GM21619 (cell line): Measurements from ENCODE around the gene ABHD17B.
"Not testable (repeated sequence)": the region's sequence is repeated elsewhere in the genome, so short reads cannot be mapped to it uniquely, and the experiment has no call there.

ENCODE experiments used
- ATAC-seq: cut with Tn5 transposase; IDR thresholded peaks from one replicate; pipeline ENCODE4 v1.9.1; 2021; ENCODE audit not compliant: unreplicated experiment

Gene ABHD17B

GRCh38 chr9:71916834-71917534 is 6.0 kb upstream of the ABHD17B start:
- peak; percentile 72 for ATAC-seq

DNA sequence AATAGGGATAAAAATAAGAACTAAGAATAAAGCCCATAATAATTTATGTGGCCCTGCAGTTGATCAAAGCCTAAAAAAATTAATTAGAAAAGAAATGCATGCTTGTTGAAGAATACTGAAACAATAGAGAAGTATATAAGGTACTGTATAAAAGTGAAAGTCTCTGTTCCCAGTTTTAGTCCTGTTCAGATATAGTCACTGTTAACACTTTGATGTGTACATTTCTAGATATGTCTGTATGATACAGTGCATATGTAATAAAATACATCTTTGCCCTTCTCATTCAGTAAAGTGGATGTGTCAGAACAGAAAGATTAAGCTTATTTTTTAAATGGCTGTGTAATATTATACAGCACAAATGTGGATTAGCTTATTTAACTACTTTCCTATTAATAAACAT is 4.5 kb upstream of the ABHD17B start:
- no peak for ATAC-seq

DNA sequence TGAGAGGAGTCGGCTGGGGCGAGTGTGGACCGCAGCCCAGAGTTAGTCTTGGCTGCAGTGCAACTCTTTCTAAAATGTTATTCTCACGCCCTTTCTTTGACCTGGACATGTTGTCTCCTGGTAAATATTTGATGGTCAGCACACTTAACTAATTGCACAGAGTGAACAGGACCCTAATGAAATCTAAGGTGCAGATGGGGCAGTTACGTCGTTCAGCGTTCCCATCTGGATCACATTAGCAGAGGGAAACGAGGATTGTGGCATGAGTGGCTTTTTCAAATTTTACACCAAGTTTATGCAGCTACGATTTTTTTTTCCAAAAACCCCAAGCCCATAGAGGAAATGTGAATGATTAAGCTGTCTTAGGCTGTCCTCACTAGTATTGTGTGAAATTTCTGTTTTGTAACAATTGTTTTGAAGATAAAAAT is 929 bp upstream of the ABHD17B start:
- ATAC-seq = no peak

DNA sequence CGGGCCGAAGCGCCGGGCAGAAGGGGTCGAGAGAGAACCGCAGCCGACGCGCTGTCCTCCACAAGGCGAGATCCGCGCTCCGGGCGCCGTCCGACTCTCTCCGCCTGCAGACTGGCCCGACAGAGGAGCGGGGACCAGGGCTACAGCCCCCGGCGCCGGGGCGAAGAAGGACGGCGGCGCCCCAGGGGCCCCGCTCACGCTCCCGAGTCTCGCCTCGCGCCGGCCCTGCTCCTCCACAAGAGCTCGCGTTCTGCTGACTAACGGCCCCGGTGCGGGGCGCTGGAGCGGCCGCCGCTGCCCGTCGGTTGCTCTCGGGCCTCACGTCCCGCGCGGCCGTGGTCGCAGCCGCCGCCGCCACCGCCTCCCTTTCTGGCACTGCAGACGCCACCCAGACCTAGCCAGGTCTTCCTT is 338 bp downstream of the ABHD17B start:
- ATAC-seq = peak; percentile 11

DNA sequence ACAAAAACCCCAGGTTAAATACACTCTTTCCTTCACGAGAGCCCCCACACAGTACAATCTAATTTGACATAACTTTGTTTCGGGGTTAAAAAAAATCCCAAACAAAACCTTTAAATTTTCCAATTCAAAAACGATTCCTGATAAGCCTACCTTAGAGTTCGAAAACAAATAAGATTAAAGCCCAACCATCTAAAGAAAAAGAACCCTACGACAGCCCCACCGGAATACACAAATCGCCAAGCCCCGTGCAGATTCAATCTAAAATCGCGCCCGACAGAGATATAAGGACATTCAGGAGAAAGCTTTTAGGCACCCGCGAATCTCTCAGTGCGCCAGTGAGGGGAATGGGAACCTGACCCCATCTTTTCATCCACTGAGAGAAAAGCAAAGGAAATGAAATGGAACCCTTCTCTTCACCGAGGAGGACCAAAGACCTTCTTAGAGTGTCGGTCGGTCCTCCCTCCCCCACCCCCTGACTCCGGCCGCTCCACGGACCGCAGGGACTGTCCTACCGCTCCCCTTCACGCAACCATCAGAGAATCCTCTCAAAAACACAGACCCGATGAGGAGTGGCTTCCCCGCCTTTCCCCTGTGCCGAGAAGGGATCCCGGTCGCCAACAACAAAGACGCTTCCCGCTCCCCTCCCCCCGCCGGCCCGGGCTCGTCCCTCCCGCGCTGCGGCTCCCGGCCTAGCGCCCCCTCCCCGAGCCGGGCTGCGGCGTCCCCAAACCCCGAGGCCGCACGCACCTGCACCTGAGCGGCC is 925 bp downstream of the ABHD17B start:
- ATAC-seq = peak; percentile 6

- no peak for ATAC-seq
These were observed 2.2 kb downstream of the ABHD17B start for GRCh38 chr9:71908825-71909224.

- ATAC-seq = no peak
These were observed 6.9 kb downstream of the ABHD17B start for GRCh38 chr9:71904076-71904475.

- ATAC-seq = no peak
These were observed 9.0 kb downstream of the ABHD17B start for GRCh38 chr9:71901695-71902597.

DNA sequence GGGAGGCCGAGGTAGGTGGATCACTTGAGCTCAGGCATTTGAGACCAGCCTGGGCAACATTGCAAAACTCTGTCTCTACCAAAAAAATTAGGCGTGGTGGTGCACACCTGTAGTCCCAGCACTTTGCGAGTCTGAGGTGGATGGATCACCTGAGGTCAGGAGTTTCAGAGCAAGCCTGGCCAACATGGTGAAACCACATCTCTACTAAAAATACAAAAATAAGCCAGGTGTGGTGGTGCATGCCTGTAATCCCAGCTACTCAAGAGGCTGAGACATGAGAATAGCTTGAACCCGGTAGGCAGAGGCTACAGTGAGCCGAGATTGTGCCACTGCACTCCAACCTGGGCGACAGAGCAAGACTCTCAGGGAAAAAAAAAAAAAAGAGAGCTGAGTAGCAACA is 12.2 kb downstream of the ABHD17B start:
- ATAC-seq = not testable (repeated sequence)

- ATAC-seq = peak; percentile 58
These were observed 13.4 kb downstream of the ABHD17B start for GRCh38 chr9:71897577-71897976.

GRCh38 chr9:71896761-71897160 is 14.2 kb downstream of the ABHD17B start:
- no peak for ATAC-seq

GRCh38 chr9:71895955-71896354 is 15.0 kb downstream of the ABHD17B start:
- no peak for ATAC-seq

DNA sequence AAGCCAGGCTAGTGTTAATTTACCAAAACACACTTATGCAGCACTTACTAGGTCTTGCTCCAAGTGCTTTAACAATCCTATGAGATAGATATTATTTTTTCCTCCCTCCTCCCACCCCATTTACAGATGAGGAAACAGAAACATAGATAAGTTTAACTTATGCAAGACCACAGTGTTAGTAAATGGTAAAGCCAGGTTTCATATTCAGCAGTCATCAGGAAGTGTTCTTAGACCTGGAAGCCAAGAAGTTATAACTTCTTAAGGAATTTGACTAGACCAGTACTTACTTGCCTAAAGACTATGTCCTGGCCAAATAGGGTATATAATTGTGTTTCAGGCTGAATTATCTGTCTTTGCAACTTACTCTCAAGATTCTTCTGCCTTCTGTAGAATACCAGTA is 15.9 kb downstream of the ABHD17B start:
- ATAC-seq = peak; percentile 41

GRCh38 chr9:71891557-71892189 is 19.3 kb downstream of the ABHD17B start:
- ATAC-seq = no peak

DNA sequence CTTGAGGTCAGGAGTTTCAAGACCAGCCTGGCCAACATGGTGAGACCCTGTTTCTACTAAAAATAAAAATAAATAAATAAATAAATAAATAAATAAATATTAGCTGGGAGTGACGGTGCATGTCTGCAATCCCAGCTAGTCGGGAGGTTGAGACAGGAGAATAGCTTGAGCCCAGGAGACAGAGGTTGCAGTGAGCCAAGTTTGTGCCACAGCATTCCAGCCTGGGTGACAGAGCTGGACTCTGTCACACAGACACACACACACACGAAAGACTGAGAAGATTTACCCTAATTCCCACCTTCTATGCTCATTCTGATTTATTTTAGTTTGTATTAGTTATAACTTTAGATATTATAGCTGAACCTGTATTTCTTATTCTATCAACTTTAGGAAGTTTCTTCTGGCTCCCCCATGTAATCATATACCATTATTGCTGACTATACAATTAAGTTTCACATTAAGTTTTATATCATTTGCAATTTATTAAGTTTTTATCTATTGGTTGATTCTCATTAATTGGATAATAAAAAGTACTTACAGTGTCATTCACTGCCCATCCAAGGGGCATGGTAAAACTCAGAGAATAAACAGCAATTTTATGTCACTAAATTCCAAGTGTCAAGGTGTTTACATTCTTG is 20.8 kb downstream of the ABHD17B start:
- ATAC-seq = no peak

- no peak for ATAC-seq
These were observed 23.6 kb downstream of the ABHD17B start for GRCh38 chr9:71887362-71887761.

- ATAC-seq = no peak
These were observed 24.5 kb downstream of the ABHD17B start for GRCh38 chr9:71886541-71886940.

DNA sequence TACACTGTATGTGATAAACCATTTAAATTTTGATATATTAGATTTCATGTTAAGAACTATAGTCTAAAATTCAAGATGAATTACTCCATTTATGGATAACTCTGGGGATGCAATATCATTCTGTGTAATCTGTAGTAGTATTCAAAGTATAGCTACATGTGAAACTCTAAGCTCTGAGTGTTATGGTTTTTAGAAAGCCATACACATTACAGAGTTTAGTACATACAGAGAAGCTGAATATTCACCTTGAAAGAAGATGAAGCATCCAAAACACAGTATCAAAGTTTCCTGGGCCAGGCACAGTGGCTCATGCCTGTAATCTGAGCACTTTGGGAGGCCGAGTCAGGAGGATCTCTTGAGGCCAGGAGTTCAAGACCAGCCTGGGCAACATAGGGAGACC is 25.0 kb downstream of the ABHD17B start:
- ATAC-seq = no peak

- ATAC-seq = no peak
These were observed 25.5 kb downstream of the ABHD17B start for GRCh38 chr9:71885467-71885866.

- no peak for ATAC-seq
These were observed 27.0 kb downstream of the ABHD17B start for GRCh38 chr9:71884005-71884404.
